NK-92 (cell line): ENCODE measurements around the gene IL1RAPL1.

Experiments used
- DNase-seq: peaks from one replicate; lab custom pipeline; 2025; ENCODE audit not compliant: unreplicated experiment; lab: John Stamatoyannopoulos, UW

IL1RAPL1 gene

DNA sequence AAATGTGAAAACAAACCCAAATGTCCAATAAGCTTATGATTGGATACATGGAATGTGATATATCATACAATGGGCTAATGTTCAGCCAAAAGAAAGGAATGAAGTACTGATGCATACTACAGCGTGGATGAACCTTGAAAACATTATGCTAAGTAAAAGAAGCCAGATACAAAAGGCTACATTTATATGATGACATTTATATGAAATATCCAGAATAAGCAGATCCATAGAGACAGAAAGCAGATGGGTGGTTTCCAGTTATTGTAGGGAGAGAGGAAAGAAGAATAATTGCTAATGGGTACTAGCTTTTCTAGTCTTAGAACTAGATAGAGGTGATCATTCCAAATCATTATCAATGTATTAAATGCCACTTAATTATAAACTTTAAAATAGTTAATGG lies 801.3 kb downstream of the IL1RAPL1 start:
- DNase-seq: no peak

DNA sequence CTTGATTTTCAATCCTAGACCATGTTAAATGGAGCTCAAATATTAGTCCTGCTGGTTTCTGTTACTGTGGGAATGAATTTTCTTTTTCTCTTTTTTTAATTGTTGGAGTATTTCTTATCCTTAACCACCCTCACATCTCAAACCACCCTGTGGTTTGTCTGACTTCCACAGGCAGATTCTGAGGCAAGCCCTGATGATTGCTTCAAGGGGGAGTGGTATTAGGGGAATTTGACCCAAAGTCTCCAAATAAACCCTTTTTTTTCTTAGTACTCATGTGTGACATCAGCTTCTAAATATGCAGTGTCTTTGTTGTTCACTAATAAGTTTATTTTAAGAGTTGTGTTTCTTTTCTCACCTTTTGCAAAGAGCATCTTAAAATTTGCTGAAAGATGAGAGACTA lies 810.3 kb downstream of the IL1RAPL1 start:
- no peak for DNase-seq

DNA sequence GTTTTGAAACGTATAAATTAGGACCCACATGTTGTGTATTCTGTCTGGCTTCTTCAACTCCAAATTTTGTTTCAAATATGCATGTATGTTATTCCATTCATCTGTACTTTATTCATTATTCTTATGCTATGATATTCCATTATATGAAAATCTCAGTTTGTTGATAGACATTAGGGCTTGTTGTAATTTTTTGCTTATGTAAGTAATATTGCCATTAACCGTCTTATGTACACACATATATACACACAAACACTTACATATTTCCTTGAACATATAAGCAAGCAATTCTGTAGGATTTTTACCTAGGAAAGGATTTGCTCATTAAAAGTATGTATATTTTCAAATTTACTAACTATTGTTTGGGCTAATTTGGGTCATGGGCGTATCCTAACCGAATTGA lies 820.1 kb downstream of the IL1RAPL1 start:
- no peak for DNase-seq

DNA sequence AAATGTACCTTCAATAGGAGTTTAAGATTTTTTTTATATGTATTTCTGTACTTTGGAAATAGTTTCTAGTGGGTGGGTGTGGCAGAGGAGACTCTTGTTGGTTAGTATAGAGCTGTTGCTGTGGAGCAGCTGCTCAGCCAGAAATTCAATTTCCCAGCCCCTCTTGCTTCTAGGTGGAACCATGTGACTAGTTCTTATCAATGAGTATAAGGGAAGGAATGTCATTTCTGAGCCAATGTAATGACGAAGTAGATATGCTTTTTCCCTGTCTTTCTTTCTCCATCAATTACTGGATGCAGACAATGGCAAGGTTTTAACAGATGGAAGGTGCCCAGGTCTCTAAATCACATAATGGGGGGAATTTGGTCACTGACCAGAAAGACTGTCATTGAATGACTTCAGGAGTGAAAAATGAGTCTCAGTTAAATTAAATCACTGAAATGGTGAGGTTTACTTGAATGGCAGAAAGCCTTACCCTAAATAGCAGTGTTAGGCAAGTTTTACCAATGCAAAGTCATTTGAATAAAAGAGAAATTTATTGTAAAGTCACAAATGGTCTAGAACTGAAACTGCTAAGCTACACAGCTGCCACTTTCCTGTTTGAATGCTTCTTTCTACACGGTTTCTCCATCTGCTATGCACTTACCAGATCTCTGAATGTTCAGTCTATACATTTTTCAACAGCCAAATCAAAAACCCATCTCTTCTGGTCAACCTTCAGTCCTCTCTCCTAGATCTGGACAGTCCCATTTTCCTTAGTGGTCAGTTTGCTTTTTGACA lies 832.7 kb downstream of the IL1RAPL1 start:
- no peak for DNase-seq

DNA sequence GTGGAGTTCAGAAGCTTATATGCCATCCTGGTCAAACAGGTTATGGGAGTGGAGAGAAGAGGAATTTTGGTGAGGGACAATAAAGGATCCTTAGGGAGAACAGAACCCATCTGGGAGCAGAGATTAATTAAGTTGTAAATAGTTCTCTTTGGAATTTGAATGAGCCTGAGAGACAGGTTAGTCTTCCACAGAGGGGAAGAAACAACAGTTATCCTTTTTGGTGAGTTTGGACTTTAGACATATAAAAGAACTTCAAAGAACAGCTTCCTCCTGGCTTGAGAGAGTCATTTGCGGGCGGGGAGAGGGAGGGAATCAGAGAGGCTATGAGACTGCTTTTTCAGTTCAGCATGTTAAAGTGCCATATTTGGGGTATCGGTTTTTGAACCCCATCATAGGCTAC lies 834.8 kb downstream of the IL1RAPL1 start:
- no peak for DNase-seq

DNA sequence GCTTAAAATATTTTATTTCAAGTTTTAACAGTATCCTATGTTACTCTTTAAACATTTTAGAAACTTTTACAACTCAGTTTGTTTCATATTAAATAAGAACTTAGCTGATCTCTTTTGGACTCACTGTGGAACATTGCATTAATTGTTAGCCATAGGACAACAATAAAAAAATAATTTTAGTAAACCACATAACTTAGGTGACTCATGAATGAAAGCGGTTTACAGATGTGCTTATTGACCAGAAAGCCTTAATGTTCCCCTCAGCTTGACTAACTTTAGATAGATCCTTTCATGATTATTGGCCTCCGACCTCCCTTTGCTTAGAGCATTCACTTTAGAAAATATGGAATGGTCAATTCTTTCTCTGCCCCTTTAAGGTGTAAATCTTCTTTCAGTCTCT lies 844.6 kb downstream of the IL1RAPL1 start:
- no peak for DNase-seq

DNA sequence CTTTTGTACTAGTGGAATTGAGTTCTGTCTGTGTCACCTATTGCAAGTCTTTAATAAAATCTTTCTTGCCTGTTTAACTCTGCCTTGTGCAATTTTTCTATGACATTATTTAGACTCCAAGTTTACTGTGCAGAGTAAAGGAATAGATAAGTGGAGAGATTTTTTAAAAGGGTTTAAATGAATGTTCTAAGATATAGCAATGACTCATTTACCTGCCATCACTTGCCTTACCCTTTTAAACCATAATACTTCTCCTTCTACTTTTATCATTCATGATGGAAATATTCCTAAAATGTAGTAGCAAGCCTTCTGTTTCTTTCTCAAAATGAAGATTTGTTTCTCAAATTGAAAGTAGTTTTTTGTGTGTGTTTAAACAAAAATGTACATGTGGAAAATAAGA lies 845.3 kb downstream of the IL1RAPL1 start:
- DNase-seq: no peak

DNA sequence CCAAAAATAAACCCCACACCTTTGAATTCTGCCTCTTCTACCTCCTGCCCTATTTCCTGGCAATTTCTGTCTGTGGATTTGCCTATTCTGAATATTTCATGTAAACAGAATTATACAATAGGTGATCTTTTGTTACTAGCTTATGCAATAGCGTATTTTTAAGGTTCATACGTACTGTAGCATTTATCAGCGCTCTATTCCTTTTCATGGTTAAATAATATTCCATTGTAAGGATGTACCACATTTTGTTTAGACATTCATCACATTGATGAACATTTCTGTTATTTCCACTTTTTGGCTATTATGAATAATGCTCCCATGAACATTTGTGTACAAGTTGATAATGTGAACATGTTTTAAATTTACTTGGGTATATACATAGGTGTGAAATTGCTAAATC lies 847.7 kb downstream of the IL1RAPL1 start:
- no peak for DNase-seq

DNA sequence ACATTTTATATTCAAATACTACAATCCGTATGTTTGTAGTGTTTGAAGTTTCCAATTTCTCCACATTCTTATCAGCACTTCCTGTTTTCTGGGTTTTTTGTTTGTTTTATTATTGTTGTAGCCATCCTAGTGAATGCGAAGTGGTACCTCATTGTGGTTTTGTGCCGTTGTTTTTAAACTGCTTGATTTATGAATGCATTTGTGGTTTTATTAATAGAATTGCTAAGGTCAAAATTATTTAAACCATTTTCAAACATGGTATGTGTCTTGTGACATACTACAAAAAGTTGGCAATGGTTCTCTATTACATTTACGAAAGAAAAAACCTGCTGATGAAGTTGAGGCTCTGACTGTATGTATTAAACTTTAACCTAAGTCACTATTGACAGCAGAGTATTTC lies 848.1 kb downstream of the IL1RAPL1 start:
- no peak for DNase-seq

DNA sequence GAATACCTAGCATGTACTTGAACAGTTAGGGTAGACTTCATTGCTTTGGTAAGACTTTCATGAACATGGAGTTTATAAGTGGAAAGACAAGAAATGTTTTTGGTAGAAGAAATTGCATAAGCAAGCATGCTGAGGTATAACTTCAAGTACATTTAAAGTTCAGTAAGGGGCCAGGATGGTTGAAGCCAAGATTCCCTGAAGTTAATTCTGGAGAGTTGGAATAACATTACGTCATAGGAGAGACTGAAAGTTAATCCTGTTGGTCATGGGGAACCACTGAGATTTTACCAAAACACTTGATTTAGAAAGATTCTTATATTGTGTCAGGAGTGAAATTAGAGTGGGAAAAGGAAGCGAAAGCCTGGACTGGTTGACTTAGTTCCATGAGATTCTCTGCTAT lies 860.6 kb downstream of the IL1RAPL1 start:
- DNase-seq: no peak

DNA sequence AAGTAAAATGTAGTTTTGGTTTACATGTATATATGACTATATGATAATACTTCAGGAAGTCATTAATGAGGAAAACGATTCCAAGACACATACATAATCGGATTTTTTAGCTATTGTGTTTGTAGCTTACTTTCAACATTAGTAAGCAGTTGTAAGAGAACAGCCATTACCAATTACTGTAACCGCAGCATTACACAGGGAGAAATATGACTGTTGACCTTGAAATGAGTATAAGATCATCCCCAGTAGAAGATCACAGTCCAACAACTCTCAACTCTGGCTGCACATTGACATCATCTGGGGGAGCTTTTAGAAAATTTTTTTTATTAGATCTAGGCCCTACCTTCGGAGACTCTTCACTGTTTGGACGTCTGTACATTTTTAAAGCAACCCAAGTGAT lies 866.1 kb downstream of the IL1RAPL1 start:
- no peak for DNase-seq

DNA sequence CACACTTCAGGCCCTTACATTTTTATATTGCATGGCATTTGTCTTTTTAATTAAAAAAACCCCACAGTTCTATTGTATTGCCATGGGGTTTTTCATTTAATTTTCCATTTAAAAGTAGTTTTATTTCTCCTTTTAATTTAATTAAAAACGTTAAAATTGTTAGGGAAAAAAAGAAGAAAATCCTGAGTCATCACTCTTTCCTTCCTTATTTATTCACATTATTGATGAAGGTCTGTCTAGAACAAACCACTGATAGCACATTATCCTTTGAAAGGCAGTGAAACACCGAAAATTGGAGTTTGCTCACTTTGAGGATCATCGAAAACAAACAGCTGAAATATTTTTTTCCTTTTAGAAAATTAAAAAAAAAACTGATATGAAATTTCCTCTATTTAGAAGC lies 868.5 kb downstream of the IL1RAPL1 start:
- DNase-seq: no peak

DNA sequence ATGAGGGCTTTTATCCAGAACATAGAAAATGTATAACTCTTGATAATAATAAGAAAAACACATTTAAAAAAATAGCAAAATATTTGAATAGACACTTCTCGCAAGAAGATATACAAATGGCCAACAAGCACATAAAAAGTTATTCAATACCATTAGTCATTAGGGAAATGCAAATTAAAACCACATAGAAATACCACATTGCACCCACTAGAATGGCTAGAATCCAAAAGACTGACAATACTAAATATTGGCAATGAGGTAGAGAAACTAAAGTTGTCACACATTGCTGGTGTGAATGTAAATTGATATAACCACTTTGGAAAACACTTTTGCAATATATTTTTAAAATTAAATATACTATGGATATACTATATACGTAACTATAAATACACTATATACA lies 873.8 kb downstream of the IL1RAPL1 start:
- no peak for DNase-seq

DNA sequence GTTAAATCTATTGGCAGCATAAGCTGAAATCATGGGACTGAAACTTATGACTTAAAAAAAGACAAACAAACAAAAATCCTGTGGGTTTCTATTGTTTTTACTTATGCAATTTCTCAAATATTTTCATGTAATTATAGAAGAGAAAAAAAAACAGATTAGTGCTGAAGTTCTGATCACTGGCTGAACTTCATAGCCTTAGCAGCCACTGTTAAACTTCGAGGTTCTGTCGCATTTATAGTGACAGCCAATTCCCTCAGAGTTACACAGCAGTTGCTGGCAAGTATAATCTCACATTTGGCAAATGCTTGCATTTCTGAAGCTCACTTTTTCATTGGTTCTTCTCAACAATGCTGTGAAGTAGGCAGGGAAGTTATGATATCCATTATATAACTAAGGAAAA lies 879.2 kb downstream of the IL1RAPL1 start:
- DNase-seq: no peak

DNA sequence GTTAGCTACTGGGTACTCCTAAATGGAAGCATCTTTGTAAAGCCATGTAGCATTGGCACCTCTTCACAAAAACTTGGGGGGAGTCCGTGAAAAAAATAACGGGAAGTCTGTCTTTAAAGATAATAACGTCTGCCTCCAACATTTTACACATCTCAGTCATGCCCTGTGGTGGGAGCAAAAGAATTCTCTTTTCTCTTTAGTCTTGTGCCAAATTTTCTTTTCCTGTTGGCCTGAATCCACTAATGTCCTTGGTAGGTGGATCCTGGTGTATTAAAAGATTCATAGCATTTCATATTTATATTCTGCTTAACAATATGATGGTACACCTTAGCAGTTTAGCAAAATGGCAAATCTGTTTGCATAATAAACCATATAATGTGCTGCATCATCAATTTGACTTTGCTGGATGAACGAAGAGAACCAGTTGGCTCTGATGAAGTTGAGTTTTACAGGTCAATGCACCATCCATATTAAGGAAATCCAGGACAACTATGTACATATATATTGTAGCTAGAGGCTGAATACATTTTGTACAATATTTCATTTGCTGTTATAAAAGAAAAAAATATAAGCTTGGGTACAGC lies 881.8 kb downstream of the IL1RAPL1 start:
- DNase-seq: no peak

DNA sequence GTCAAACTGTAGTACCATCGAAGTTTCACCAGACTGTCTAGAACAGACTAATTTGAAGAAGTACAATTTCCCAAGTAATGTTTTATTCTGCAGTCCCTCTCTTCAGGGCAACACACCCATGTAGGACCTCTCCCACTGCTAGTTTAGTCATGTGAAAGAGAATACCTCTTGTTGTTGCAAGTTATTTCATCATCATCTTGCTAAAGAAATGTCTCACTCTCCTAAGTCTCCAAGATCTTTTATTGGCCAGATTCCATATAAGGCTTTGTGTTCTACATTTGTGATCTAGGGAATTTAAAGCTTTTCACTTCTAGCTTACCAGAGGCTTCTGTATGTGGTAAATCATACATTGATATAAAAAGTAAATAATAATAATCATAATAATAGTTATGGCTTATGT lies 882.8 kb downstream of the IL1RAPL1 start:
- DNase-seq: no peak

DNA sequence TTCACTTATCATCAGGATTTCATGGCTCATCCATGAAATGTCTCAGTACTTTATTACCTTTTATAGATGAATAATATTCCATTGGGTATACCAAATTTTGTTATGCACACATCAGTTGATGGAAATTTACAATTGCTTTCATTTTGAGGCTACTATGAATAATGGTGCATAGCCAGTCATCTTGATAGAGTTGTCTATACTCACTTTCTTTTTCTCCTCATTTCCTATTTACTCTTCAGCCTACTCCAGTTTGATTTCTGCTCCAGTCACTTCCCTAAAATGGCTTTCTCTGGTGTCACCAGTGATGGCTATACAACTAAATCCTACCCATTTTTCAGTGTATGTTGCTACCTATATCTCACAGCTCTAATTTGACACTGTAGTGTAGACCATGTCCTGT lies 884.6 kb downstream of the IL1RAPL1 start:
- DNase-seq: no peak

DNA sequence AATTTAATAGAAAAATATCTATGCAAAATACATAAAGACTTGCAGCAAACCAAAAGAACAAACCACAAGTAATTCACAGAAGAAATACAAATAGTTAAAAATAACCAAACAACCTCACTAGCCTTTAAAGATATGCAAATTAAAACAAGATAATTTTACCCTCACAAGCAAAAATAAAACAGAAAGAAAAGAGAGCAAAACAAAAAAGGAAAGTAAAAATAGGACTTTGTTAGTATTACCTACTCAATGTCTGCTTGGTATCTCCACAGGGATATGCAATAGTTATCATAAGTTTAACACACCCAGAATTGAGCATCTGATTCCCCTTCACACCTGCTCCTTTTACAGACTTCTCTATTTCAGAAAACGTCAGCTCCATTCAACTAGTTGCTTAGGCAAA lies 890.6 kb downstream of the IL1RAPL1 start:
- DNase-seq: no peak

DNA sequence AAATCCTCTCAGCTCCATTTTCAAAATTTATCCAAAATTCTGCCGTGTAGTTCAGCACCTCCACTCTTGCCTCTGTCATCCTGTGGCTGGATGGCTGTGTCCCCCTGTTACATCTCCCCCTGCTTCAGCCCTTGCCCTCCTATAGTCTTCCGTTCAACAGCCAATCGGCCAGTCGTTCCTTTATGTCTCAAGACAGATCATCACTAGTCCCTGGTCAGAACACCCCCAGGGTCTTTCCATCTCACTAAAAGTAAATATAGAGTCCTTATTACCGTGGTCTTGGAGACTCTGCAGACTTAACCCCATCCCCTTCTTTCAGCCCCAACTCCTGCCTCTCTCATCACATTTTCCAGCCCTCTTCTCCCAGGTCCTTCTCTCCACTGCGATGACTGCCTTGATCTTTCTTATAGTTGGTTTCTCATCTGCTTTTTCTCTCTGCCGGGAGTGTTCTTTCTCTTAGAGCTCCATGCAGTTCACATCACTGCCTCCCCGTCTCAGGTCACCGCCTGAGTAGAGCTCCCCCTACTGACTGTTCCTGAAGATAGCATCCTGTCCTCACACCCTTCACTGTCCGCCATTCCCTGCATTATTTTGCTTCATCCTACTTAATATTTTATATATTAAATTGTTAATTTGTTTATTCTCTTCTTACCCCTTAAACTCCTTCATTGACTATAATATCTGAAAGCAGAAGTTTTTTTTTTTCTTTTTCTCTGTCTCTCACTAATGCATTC lies 891.3 kb downstream of the IL1RAPL1 start:
- no peak for DNase-seq

DNA sequence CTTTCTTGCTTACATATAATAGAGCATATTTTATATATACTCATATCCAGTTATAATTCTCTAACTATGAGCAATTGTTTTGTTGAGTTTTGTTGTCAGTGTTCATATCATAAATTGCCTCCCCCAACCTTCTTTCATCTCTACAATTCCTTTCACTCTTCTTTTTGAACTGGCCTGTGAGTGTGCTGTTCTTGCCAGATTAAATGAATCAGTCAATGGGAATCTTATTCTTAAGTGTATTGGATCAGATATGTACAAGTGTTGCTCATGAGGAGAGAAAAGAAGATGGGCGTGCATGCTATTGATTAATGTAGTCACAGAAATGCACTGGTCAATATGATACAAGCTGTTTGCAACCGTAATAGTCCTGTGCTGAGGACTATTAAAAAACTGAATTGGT lies 900.0 kb downstream of the IL1RAPL1 start:
- DNase-seq: no peak

DNA sequence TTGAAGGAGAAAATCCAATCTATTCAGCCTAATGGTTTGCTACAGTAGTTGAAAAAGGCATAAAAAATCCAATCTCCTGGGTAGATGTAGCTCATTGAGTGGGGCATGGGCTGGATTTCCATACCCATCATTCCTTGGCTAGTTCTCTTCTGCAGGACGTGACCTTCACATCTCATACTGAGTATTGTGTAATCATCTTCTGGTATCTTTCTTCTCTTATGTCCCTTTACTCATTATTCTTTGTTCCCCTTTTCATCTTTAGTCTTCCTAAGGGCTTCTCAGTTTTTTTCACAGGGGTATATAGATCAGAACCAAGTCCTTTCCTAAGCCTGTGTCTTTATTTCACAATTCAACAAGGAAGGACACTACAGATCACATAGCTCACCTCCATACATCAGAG lies 900.5 kb downstream of the IL1RAPL1 start:
- DNase-seq: no peak

DNA sequence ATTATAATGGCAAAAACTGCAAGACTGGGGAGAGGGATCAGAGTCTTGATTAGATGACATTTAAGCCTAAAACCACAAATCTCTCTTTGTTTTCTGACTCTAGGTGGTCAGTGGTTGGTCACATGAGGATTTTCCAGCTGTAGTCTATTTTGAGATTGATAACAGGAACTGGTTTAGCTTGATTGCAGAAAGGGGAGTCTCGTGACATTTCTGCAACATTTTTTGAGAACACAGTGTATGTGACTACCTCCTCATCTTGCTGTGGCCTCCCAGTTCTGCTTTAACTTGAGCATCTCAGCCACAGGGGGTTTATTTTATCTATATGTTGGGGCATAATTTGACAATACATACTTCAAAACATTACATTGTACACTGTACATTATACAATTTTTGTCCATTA lies 901.7 kb downstream of the IL1RAPL1 start:
- no peak for DNase-seq
